ENCODE results near the gene STH.

The STH gene

DNA sequence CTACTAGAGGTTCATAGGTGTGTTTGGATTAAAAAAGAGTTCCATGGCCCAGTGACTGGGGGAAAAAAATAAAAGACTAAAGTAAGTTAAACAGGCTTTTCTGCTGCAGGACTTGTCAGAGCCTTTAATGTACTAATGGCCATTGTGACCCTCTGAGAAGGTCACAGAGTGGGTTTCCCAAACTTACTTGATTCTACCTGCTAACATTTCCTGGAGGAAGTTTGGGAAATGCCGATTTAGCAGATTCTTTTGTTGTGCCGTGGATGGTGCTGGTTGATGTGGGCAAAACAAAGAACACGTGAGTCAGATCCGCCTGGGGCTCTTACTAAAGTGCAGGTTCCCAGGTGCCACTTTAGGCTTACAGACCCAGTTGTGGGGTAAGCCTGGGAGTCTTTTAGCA lies 13.6 kb upstream of the STH start:
- no peak for DNase-seq (ENCODE audit: low spot score)

DNA sequence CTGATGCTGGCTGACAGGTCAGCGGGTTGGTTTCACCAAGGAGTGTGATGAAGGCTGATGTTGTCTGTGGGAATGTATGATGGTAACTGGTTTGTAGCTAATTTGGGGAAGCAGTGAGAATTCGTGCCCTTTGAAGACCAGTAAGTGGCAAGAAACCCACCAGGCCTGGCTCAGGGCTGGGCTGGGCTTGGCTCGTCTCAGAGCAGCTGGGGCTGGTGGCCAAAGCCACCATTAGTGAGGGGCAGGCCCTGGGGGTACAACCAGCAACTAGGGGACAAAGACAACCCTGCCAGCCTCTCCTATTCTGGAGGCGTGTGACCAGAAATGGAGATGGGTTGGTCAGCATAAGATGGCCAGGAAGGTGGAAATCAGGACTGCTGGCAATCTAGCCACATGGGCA lies 13.0 kb upstream of the STH start:
- no peak for DNase-seq (ENCODE audit: low spot score)

DNA sequence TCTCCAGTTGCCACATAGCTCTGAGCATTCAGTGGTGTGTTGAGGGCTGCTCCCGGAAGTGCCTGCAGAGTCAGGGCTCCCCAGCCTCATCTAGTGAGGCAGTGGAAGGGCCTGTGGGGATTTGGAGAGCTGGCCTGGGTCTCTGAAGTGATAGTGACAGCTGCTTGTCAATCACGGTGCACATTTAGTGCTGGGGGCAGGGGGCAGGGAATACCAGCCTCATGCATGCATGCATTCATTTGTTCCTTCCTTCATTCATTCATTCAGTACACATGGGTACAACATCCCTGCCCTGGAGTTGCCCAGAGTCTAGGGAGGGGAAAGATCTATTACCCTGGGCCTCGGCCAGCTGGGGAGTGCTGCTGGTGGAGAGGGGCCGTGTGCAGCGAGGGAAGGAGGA lies 11.3 kb upstream of the STH start:
- DNase-seq (ENCODE audit: low spot score) = no peak

- no peak for DNase-seq (ENCODE audit: low spot score)
These were observed 9.3 kb upstream of the STH start for GRCh38 chr17:45989759-45990158.

DNA sequence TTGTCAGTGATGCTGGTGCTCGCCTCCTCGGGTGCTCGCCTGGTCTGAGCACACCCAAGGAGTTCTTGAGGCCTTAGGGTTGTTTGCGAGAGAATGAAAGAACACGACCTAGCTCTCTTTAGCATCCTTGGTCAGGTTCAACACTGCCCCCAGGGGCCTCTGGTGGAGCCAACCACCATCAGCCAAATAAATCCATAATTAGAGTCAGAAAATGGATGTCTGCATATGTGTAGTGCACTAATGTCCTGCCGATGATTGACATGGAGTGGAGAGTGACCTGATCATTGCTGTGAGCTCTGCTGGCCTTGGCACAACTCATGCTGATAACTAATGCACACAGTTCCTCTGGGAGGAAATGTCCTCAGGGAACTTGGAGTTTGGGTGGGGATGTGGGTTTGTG lies 8.2 kb upstream of the STH start:
- no peak for DNase-seq (ENCODE audit: low spot score)

GRCh38 chr17:45991341-45991740 lies 7.7 kb upstream of the STH start:
- DNase-seq (ENCODE audit: low spot score) = no peak

GRCh38 chr17:45992175-45992574 lies 6.9 kb upstream of the STH start:
- DNase-seq (ENCODE audit: low spot score) = no peak

DNA sequence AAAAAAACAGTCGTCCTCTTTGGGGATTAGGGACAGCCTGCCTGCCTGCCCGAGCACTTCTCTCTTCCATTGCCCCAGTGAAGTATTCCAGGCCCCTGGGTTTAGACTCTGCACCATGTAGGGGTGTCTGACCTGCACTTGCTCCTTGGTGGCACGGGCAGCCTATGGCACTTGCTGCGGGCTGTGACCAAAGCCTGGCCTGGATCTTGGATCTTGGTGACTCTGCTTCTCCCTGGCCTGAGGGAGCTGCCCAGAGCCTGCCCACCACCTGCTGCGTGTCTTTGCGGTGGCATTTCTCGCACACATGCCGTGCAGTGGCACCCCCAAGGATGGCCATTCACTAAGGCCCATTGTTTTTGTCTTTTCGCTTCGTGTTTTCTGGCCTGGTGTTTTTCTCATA lies 6.1 kb upstream of the STH start:
- DNase-seq (ENCODE audit: low spot score) = no peak

GRCh38 chr17:45993962-45994627 lies 5.0 kb upstream of the STH start:
- no peak for DNase-seq (ENCODE audit: low spot score)

DNA sequence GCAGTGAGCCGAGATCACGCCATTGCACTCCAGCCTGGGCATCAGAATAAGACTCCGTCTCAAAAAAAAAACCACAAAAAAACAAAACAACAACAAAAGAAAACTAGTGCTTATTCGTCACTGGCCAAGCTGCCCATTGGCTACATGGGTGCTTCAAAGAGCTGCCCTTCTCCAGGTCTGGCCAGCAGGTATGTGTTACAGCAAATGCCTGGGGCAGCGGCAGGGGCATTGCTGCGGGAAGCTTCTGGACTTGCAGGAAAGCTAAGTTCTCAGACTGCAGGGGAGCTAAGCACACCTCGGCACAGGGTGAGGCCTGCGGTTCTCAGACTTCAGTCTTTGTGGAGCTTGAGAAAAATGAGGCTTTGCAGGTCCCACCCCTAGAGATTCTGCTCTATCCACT lies 4.1 kb upstream of the STH start:
- DNase-seq (ENCODE audit: low spot score) = no peak

- no peak for DNase-seq (ENCODE audit: low spot score)
These were observed 3.3 kb upstream of the STH start for GRCh38 chr17:45995627-45996270.

- no peak for DNase-seq (ENCODE audit: low spot score)
These were observed 2.6 kb upstream of the STH start for GRCh38 chr17:45996282-45996937.

DNA sequence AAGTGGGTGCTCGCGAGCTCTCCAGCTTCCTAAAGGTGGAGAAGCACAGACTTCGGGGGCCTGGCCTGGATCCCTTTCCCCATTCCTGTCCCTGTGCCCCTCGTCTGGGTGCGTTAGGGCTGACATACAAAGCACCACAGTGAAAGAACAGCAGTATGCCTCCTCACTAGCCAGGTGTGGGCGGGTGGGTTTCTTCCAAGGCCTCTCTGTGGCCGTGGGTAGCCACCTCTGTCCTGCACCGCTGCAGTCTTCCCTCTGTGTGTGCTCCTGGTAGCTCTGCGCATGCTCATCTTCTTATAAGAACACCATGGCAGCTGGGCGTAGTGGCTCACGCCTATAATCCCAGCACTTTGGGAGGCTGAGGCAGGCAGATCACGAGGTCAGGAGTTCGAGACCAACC lies 1.9 kb upstream of the STH start:
- no peak for DNase-seq (ENCODE audit: low spot score)

GRCh38 chr17:45997624-45998023 lies 1.4 kb upstream of the STH start:
- DNase-seq (ENCODE audit: low spot score) = no peak

- DNase-seq (ENCODE audit: low spot score) = no peak
These were observed 845 bp downstream of the STH start for GRCh38 chr17:45999900-46000290.

DNA sequence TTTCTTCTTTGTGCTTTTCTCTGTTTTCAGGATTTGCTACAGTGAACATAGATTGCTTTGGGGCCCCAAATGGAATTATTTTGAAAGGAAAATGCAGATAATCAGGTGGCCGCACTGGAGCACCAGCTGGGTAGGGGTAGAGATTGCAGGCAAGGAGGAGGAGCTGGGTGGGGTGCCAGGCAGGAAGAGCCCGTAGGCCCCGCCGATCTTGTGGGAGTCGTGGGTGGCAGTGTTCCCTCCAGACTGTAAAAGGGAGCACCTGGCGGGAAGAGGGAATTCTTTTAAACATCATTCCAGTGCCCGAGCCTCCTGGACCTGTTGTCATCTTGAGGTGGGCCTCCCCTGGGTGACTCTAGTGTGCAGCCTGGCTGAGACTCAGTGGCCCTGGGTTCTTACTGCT lies 1.2 kb downstream of the STH start:
- no peak for DNase-seq (ENCODE audit: low spot score)

- no peak for DNase-seq (ENCODE audit: low spot score)
These were observed 1.7 kb downstream of the STH start for GRCh38 chr17:46000757-46001156.

DNA sequence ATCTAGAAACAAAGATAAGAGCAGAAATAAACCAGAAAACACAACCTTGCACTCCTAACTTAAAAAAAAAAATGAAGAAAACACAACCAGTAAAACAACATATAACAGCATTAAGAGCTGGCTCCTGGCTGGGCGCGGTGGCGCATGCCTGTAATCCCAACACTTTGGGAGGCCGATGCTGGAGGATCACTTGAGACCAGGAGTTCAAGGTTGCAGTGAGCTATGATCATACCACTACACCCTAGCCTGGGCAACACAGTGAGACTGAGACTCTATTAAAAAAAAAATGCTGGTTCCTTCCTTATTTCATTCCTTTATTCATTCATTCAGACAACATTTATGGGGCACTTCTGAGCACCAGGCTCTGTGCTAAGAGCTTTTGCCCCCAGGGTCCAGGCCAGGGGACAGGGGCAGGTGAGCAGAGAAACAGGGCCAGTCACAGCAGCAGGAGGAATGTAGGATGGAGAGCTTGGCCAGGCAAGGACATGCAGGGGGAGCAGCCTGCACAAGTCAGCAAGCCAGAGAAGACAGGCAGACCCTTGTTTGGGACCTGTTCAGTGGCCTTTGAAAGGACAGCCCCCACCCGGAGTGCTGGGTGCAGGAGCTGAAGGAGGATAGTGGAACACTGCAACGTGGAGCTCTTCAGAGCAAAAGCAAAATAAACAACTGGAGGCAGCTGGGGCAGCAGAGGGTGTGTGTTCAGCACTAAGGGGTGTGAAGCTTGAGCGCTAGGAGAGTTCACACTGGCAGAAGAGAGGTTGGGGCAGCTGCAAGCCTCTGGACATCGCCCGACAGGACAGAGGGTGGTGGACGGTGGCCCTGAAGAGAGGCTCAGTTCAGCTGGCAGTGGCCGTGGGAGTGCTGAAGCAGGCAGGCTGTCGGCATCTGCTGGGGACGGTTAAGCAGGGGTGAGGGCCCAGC lies 2.6 kb downstream of the STH start:
- DNase-seq (ENCODE audit: low spot score) = no peak

DNA sequence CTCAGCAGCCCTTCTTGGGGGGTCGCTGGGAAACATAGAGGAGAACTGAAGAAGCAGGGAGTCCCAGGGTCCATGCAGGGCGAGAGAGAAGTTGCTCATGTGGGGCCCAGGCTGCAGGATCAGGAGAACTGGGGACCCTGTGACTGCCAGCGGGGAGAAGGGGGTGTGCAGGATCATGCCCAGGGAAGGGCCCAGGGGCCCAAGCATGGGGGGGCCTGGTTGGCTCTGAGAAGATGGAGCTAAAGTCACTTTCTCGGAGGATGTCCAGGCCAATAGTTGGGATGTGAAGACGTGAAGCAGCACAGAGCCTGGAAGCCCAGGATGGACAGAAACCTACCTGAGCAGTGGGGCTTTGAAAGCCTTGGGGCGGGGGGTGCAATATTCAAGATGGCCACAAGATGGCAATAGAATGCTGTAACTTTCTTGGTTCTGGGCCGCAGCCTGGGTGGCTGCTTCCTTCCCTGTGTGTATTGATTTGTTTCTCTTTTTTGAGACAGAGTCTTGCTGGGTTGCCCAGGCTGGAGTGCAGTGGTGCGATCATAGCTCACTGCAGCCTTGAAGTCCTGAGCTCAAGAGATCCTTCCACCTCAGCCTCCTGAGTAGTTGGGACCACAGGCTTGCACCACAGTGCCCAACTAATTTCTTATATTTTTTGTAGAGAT lies 3.4 kb downstream of the STH start:
- peak; percentile 71 for DNase-seq (ENCODE audit: low spot score)

GRCh38 chr17:46002973-46003316 lies 3.9 kb downstream of the STH start:
- no peak for DNase-seq (ENCODE audit: low spot score)

GRCh38 chr17:46003907-46004748 lies 5.1 kb downstream of the STH start:
- no peak for DNase-seq (ENCODE audit: low spot score)

All from hematopoietic multipotent progenitor cell treated with erythropoietin and hydrocortisone succinate and interleukin-3 and kit ligand, for 15 days (in vitro differentiated cells).